Common myeloid progenitor, CD34-positive (primary cell): Measurements from ENCODE around the gene MAPT.
A peak's percentile ranks its signal among the peaks of the same experiment; 100 is the strongest.

Experiments
- CTCF ChIA-PET: fragments of 350-600 bp; sonication (Branson Sonifier 250); formaldehyde crosslinking; loops from one replicate; lab custom pipeline; 2021; ENCODE audit warnings: antibody characterized with exemption; lab: Charles Lee
- POLR2A ChIA-PET: fragments of 350-600 bp; sonication (Branson Sonifier 250); formaldehyde crosslinking; loops from one replicate; lab custom pipeline; 2021; ENCODE audit warnings: antibody characterized with exemption; lab: Charles Lee
- DNase-seq, 3 donors: peaks; one replicate each; pipeline versions ENCODE4 v3.0.0 to v3.0.0-alpha.2; 2013
- H3K27ac ChIP-seq, 2 experiments: 1 replicate in 1 of 2; 2 replicates in 1 of 2; pipeline ENCODE4 v1.7.0; 2013; ENCODE audit warnings: inconsistent platforms in 2 of 2, low read length in 2 of 2, mild to moderate bottlenecking in 2 of 2, low read depth in 1 of 2, moderate library complexity in 1 of 2; ENCODE audit not compliant: severe bottlenecking in 2 of 2, insufficient read depth in 1 of 2, poor library complexity in 1 of 2
- H3K27me3 ChIP-seq, 5 experiments: replicated peaks in 2 of 5; 1 replicate in 3 of 5; 2 replicates in 2 of 5; pipeline versions ENCODE4 v1.6.1 to v1.7.0; 2013; ENCODE audit warnings: low read length in 4 of 5, mild to moderate bottlenecking in 2 of 5, moderate library complexity in 2 of 5, inconsistent platforms in 1 of 5; ENCODE audit not compliant: insufficient read depth in 5 of 5, control insufficient read depth in 4 of 5
- H3K36me3 ChIP-seq, 4 experiments: 1 replicate in 2 of 4; 2 replicates in 2 of 4; pipeline versions ENCODE4 v1.6.1 to v1.7.0; 2013; ENCODE audit warnings: low read length in 3 of 4, control low read depth in 1 of 4, mild to moderate bottlenecking in 1 of 4; ENCODE audit not compliant: control insufficient read depth in 4 of 4, insufficient read depth in 4 of 4
- H3K4me1 ChIP-seq, 4 experiments: 1 replicate in 3 of 4; 2 replicates in 1 of 4; pipeline versions ENCODE4 v1.6.1 to v1.7.1; 2013; ENCODE audit warnings: low read length in 3 of 4, mild to moderate bottlenecking in 3 of 4, control low read depth in 1 of 4, inconsistent platforms in 1 of 4, moderate library complexity in 1 of 4; ENCODE audit not compliant: control insufficient read depth in 4 of 4, insufficient read depth in 4 of 4; ENCODE audit errors: control extremely low read depth in 1 of 4
- H3K4me3 ChIP-seq, 7 experiments: 1 replicate in 4 of 7; 2 replicates in 3 of 7; pipeline versions ENCODE4 v1.5.1 to v1.7.0; 2013; ENCODE audit warnings: mild to moderate bottlenecking in 7 of 7, low read length in 6 of 7, moderate library complexity in 6 of 7, inconsistent platforms in 2 of 7, low read depth in 2 of 7, control low read depth in 1 of 7; ENCODE audit not compliant: insufficient read depth in 4 of 7, control insufficient read depth in 1 of 7; ENCODE audit errors: extremely low read depth in 1 of 7
- H3K9me3 ChIP-seq, 5 experiments: 1 replicate in 4 of 5; 2 replicates in 1 of 5; pipeline versions ENCODE4 v1.6.1 to v1.7.1; 2013; ENCODE audit warnings: low read length in 4 of 5, mild to moderate bottlenecking in 2 of 5, inconsistent platforms in 1 of 5, low read depth in 1 of 5, moderate library complexity in 1 of 5; ENCODE audit not compliant: control insufficient read depth in 4 of 5, insufficient read depth in 2 of 5; ENCODE audit errors: control extremely low read depth in 1 of 5
- WGBS: methylation state at CpG from one replicate; pipeline ENCODE4 v1.1.5; 2013; ENCODE audit not compliant: insufficient coverage; 5-methylcytosine and 5-hydroxymethylcytosine counted together

The MAPT gene

DNA sequence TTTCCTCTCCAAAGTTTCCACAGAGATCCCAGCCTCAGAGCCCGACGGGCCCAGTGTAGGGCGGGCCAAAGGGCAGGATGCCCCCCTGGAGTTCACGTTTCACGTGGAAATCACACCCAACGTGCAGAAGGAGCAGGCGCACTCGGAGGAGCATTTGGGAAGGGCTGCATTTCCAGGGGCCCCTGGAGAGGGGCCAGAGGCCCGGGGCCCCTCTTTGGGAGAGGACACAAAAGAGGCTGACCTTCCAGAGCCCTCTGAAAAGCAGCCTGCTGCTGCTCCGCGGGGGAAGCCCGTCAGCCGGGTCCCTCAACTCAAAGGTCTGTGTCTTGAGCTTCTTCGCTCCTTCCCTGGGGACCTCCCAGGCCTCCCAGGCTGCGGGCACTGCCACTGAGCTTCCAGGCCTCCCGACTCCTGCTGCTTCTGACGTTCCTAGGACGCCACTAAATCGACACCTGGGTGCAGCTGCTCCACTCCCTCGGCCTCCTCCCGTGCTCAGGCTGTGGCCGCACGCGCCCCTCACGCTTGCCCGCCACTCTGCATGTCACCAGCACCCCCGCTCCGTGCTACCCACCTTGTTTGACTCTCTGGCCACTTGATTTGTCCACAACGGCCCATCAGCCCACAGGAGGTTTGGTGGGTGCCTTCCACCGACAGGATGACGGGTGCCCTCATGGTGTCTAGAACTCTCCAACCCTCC lies 89.4 kb downstream of the MAPT start:
- CTCF ChIA-PET = no interaction called here
- H3K4me1 ChIP-seq = no peaks in the 10 kb centered on the region
- peaks cover 0 to 6% (median 0%) of the 10 kb centered on the region in 5 experiments for H3K27me3 ChIP-seq
- POLR2A ChIA-PET = no interaction called here
- WGBS = 87% methylated on average over 24 of the region's 31 CpGs
- H3K4me3 ChIP-seq = no peak overlapping the region
- H3K36me3 ChIP-seq = no peaks in the 10 kb centered on the region
- no peak for DNase-seq
- H3K27ac ChIP-seq = no peak overlapping the region
- H3K9me3 ChIP-seq = no peaks in the 10 kb centered on the region

DNA sequence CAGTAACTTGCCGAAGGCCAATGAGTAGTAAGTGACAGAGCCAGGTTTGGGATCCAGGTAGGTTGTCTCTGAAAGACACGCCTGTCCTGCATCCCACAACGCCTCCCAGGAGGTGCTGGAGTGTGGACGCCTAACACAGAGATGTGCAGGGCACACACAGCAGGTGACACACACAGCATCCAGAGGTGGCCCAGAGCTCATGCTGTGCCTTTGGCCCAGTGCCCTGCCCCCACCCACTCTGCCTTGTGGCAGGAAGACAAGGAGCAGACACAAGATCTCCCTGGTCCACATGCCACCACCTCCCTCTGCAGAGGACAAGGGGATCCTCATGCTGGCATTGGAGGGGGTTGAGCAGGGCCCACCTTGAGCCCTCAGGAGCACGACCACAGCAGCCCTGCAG lies 90.0 kb downstream of the MAPT start:
- CTCF ChIA-PET = no interaction called here
- H3K36me3 ChIP-seq = no peaks in the 10 kb centered on the region
- no peak for DNase-seq
- no peak overlapping the region for H3K4me3 ChIP-seq
- H3K27ac ChIP-seq = no peak overlapping the region
- peaks cover 0 to 6% (median 0%) of the 10 kb centered on the region in 5 experiments for H3K27me3 ChIP-seq
- 97% methylated on average over 5 of the region's 5 CpGs for WGBS
- no peaks in the 10 kb centered on the region for H3K9me3 ChIP-seq
- POLR2A ChIA-PET = no interaction called here
- no peaks in the 10 kb centered on the region for H3K4me1 ChIP-seq

DNA sequence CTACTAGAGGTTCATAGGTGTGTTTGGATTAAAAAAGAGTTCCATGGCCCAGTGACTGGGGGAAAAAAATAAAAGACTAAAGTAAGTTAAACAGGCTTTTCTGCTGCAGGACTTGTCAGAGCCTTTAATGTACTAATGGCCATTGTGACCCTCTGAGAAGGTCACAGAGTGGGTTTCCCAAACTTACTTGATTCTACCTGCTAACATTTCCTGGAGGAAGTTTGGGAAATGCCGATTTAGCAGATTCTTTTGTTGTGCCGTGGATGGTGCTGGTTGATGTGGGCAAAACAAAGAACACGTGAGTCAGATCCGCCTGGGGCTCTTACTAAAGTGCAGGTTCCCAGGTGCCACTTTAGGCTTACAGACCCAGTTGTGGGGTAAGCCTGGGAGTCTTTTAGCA lies 91.1 kb downstream of the MAPT start:
- Histone ChIP-seq H3K27ac (no peak overlapping the region), H3K36me3 (no peaks in the 10 kb centered on the region), H3K4me3 (no peak overlapping the region), H3K27me3 (peaks cover 0 to 4% (median 0%) of the 10 kb centered on the region in 5 experiments), H3K4me1 (no peaks in the 10 kb centered on the region), H3K9me3 (no peaks in the 10 kb centered on the region)
- ChIA-PET CTCF (interaction anchor here (1.3 kb wide), 2 partner anchors 9 to 17 kb away, joined by 3 to 4 read pairs; no protein-coding TSS in a partner anchor), POLR2A (no interaction called here)
- 83% methylated on average over 4 of the region's 4 CpGs for whole genome bisulfite sequencing
- no peak for DNase-seq

DNA sequence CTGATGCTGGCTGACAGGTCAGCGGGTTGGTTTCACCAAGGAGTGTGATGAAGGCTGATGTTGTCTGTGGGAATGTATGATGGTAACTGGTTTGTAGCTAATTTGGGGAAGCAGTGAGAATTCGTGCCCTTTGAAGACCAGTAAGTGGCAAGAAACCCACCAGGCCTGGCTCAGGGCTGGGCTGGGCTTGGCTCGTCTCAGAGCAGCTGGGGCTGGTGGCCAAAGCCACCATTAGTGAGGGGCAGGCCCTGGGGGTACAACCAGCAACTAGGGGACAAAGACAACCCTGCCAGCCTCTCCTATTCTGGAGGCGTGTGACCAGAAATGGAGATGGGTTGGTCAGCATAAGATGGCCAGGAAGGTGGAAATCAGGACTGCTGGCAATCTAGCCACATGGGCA lies 91.7 kb downstream of the MAPT start:
- Histone ChIP-seq H3K4me3 (no peak overlapping the region), H3K36me3 (no peaks in the 10 kb centered on the region), H3K27me3 (peaks cover 0 to 4% (median 0%) of the 10 kb centered on the region in 5 experiments), H3K9me3 (no peaks in the 10 kb centered on the region), H3K4me1 (no peaks in the 10 kb centered on the region), H3K27ac (no peak overlapping the region)
- 93% methylated on average over 4 of the region's 4 CpGs for WGBS
- POLR2A ChIA-PET = no interaction called here
- DNase-seq = no peak
- CTCF ChIA-PET = interaction anchor here (1.3 kb wide), 2 partner anchors 9 to 17 kb away, joined by 3 to 4 read pairs; no protein-coding TSS in a partner anchor

DNA sequence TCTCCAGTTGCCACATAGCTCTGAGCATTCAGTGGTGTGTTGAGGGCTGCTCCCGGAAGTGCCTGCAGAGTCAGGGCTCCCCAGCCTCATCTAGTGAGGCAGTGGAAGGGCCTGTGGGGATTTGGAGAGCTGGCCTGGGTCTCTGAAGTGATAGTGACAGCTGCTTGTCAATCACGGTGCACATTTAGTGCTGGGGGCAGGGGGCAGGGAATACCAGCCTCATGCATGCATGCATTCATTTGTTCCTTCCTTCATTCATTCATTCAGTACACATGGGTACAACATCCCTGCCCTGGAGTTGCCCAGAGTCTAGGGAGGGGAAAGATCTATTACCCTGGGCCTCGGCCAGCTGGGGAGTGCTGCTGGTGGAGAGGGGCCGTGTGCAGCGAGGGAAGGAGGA lies 93.4 kb downstream of the MAPT start:
- no peak overlapping the region for H3K27ac ChIP-seq
- POLR2A ChIA-PET = no interaction called here
- CTCF ChIA-PET = no interaction called here
- no peaks in the 10 kb centered on the region for H3K4me1 ChIP-seq
- H3K27me3 ChIP-seq = peaks cover 0 to 7% (median 0%) of the 10 kb centered on the region in 5 experiments
- H3K9me3 ChIP-seq = no peaks in the 10 kb centered on the region
- no peaks in the 10 kb centered on the region for H3K36me3 ChIP-seq
- no peak overlapping the region for H3K4me3 ChIP-seq
- 100% methylated on average over 1 of the region's 5 CpGs for WGBS
- DNase-seq = no peak

DNA sequence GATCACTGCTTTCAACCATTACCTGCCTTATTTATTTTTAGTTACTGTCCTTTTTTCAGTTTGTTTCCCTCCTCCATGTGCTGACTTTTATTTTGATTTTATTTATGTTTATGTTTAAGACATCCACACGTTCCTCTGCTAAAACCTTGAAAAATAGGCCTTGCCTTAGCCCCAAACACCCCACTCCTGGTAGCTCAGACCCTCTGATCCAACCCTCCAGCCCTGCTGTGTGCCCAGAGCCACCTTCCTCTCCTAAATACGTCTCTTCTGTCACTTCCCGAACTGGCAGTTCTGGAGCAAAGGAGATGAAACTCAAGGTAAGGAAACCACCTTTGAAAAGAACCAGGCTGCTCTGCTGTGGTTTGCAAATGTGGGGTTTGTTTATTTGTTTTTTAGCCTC lies 95.4 kb downstream of the MAPT start:
- peaks cover 0 to 7% (median 0%) of the 10 kb centered on the region in 5 experiments for H3K27me3 ChIP-seq
- WGBS = 93% methylated on average over 2 of the region's 3 CpGs
- H3K9me3 ChIP-seq = no peaks in the 10 kb centered on the region
- H3K4me3 ChIP-seq = no peak overlapping the region
- no peak for DNase-seq
- H3K36me3 ChIP-seq = no peaks in the 10 kb centered on the region
- H3K4me1 ChIP-seq = no peaks in the 10 kb centered on the region
- H3K27ac ChIP-seq = no peak overlapping the region
- ChIA-PET CTCF (interaction anchor here (1.4 to 2.3 kb wide), 2 partner anchors 12 to 14 kb away, joined by 3 to 6 read pairs; no protein-coding TSS in a partner anchor), POLR2A (no interaction called here)

DNA sequence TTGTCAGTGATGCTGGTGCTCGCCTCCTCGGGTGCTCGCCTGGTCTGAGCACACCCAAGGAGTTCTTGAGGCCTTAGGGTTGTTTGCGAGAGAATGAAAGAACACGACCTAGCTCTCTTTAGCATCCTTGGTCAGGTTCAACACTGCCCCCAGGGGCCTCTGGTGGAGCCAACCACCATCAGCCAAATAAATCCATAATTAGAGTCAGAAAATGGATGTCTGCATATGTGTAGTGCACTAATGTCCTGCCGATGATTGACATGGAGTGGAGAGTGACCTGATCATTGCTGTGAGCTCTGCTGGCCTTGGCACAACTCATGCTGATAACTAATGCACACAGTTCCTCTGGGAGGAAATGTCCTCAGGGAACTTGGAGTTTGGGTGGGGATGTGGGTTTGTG lies 96.5 kb downstream of the MAPT start:
- CTCF ChIA-PET = interaction anchor here (0.6 to 2.3 kb wide), 4 partner anchors 11 to 36 kb away, joined by 3 to 6 read pairs (median 3); no protein-coding TSS in a partner anchor
- DNase-seq = peak in 1 of 3 donors; percentile 7
- Histone ChIP-seq H3K9me3 (no peaks in the 10 kb centered on the region), H3K4me1 (no peaks in the 10 kb centered on the region), H3K36me3 (no peaks in the 10 kb centered on the region), H3K4me3 (no peak overlapping the region), H3K27me3 (peaks cover 0 to 7% (median 0%) of the 10 kb centered on the region in 5 experiments), H3K27ac (no peak overlapping the region)
- WGBS = 83% methylated on average over 5 of the region's 6 CpGs
- POLR2A ChIA-PET = no interaction called here
